ENCODE measurements around the gene SYN1. TPM values are rescaled to one million over a fixed set of nuclear protein-coding genes. Genes with fewer than 3 reads are reported as not detected.

SYN1 gene
- total RNA-seq, 1 donor from 2014 or later, result 1.9 TPM

GRCh38 chrX:47571896-47572295 is 47.8 kb downstream of the SYN1 start:
- DNase-seq (ENCODE audit: extremely low spot score, unreplicated experiment), result no peak
- no peak for TF ChIP-seq CTCF (IDR thresholded peaks at IDR 0.05)
- peaks cover 15% of the 10 kb centered on the region for H3K4me1 Mint-ChIP-seq (ENCODE audit: unreplicated experiment)
- peaks cover 17% of the 10 kb centered on the region for H3K36me3 Mint-ChIP-seq (ENCODE audit: unreplicated experiment)
- no peak overlapping the region for H3K4me3 Mint-ChIP-seq (ENCODE audit: unreplicated experiment)
- H3K27ac Mint-ChIP-seq (ENCODE audit: unreplicated experiment), result no peak overlapping the region
- H3K27me3 Mint-ChIP-seq (ENCODE audit: unreplicated experiment), result no peaks in the 10 kb centered on the region
- no peaks in the 10 kb centered on the region for H3K9me3 Mint-ChIP-seq (ENCODE audit: unreplicated experiment)

GRCh38 chrX:47571215-47571614 is 48.4 kb downstream of the SYN1 start:
- DNase-seq (ENCODE audit: extremely low spot score, unreplicated experiment), result no peak
- H3K27ac Mint-ChIP-seq (ENCODE audit: unreplicated experiment), result no peak overlapping the region
- no peak overlapping the region for H3K4me3 Mint-ChIP-seq (ENCODE audit: unreplicated experiment)
- peaks cover 18% of the 10 kb centered on the region for H3K36me3 Mint-ChIP-seq (ENCODE audit: unreplicated experiment)
- H3K9me3 Mint-ChIP-seq (ENCODE audit: unreplicated experiment), result no peaks in the 10 kb centered on the region
- TF ChIP-seq CTCF (IDR thresholded peaks at IDR 0.05), result no peak
- H3K27me3 Mint-ChIP-seq (ENCODE audit: unreplicated experiment), result no peaks in the 10 kb centered on the region
- H3K4me1 Mint-ChIP-seq (ENCODE audit: unreplicated experiment), result peaks cover 13% of the 10 kb centered on the region

GRCh38 chrX:47570794-47571193 is 48.9 kb downstream of the SYN1 start:
- no peak for TF ChIP-seq CTCF (IDR thresholded peaks at IDR 0.05)
- Mint-ChIP-seq H3K27me3 (ENCODE audit: unreplicated experiment) (no peaks in the 10 kb centered on the region), H3K9me3 (ENCODE audit: unreplicated experiment) (no peaks in the 10 kb centered on the region), H3K4me3 (ENCODE audit: unreplicated experiment) (no peak overlapping the region), H3K27ac (ENCODE audit: unreplicated experiment) (no peak overlapping the region), H3K4me1 (ENCODE audit: unreplicated experiment) (peaks cover 13% of the 10 kb centered on the region), H3K36me3 (ENCODE audit: unreplicated experiment) (peaks cover 19% of the 10 kb centered on the region)
- DNase-seq (ENCODE audit: extremely low spot score, unreplicated experiment), result no peak

GRCh38 chrX:47568656-47569295 is 50.9 kb downstream of the SYN1 start:
- Mint-ChIP-seq H3K4me3 (ENCODE audit: unreplicated experiment) (no peak overlapping the region), H3K36me3 (ENCODE audit: unreplicated experiment) (peaks cover 24% of the 10 kb centered on the region), H3K9me3 (ENCODE audit: unreplicated experiment) (no peaks in the 10 kb centered on the region), H3K4me1 (ENCODE audit: unreplicated experiment) (peaks cover 13% of the 10 kb centered on the region), H3K27me3 (ENCODE audit: unreplicated experiment) (no peaks in the 10 kb centered on the region), H3K27ac (ENCODE audit: unreplicated experiment) (no peak overlapping the region)
- peak; percentile 37 for TF ChIP-seq CTCF (IDR thresholded peaks at IDR 0.05)
- no peak for DNase-seq (ENCODE audit: extremely low spot score, unreplicated experiment)

- no peak for TF ChIP-seq CTCF (IDR thresholded peaks at IDR 0.05)
- Mint-ChIP-seq H3K4me3 (ENCODE audit: unreplicated experiment) (no peak overlapping the region), H3K27me3 (ENCODE audit: unreplicated experiment) (no peaks in the 10 kb centered on the region), H3K36me3 (ENCODE audit: unreplicated experiment) (peaks cover 23% of the 10 kb centered on the region), H3K4me1 (ENCODE audit: unreplicated experiment) (peaks cover 3% of the 10 kb centered on the region), H3K9me3 (ENCODE audit: unreplicated experiment) (no peaks in the 10 kb centered on the region), H3K27ac (ENCODE audit: unreplicated experiment) (no peak overlapping the region)
- no peak for DNase-seq (ENCODE audit: extremely low spot score, unreplicated experiment)
Measured at GRCh38 chrX:47566841-47567240, 52.8 kb downstream of the SYN1 start.

All from osteocyte (in vitro differentiated cells).